B cell (primary cell): ENCODE results near the gene KATNAL1. TPM values are rescaled to one million over a fixed set of nuclear protein-coding genes. Genes with fewer than 3 reads are reported as not detected.

Source experiments
- ATAC-seq: fragments of 200-7000 bp; cut with Tn5 transposase; one replicate; pipeline ENCODE4 v1.10.0; 2021; ENCODE audit warnings: low read depth, mild to moderate bottlenecking, moderate number of reproducible peaks, moderate library complexity
- CTCF ChIA-PET: fragments of 350-600 bp; sonication (Branson Sonifier 250); formaldehyde crosslinking; loops from one replicate; lab custom pipeline; 2021; ENCODE audit warnings: antibody characterized with exemption, inconsistent platforms; lab: Charles Lee
- POLR2A ChIA-PET: fragments of 350-600 bp; sonication (Branson Sonifier 250); formaldehyde crosslinking; loops from one replicate; lab custom pipeline; 2021; ENCODE audit warnings: antibody characterized with exemption; lab: Charles Lee
- DNase-seq: peaks from one replicate; pipeline ENCODE4 v3.0.0; 2013
- H2AFZ ChIP-seq: 2 replicates; pipeline ENCODE4 v1.6.1; 2012; ENCODE audit warnings: mild to moderate bottlenecking, low read depth, low read length; ENCODE audit not compliant: insufficient read depth, poor library complexity, severe bottlenecking
- H3K27ac ChIP-seq, 2 donors: 1 replicate in 1 of 2; 2 replicates in 1 of 2; pipeline ENCODE4 v1.5.1; 2012 to 2013; ENCODE audit warnings: low read length in 2 of 2, mild to moderate bottlenecking in 2 of 2, moderate library complexity in 1 of 2
- H3K27me3 ChIP-seq, 4 experiments: fragments of 200-600 bp in 1 of 4; sonication (generic) in 1 of 4; replicated peaks in 1 of 4; 1 replicate in 2 of 4; 2 replicates in 2 of 4; pipeline versions ENCODE4 v1.6.1 to v1.7.0; 2013 to 2016; ENCODE audit warnings: low read length in 3 of 4, mild to moderate bottlenecking in 2 of 4, mixed read lengths in 1 of 4, moderate library complexity in 1 of 4; ENCODE audit not compliant: insufficient read depth in 4 of 4, control insufficient read depth in 3 of 4; ENCODE audit errors: control extremely low read depth in 1 of 4
- H3K36me3 ChIP-seq, 2 experiments: replicated peaks in 1 of 2; 1 replicate in 1 of 2; 2 replicates in 1 of 2; pipeline versions ENCODE4 v1.6.1 to v1.7.1; 2013; ENCODE audit warnings: low read length in 1 of 2; ENCODE audit not compliant: insufficient read depth in 2 of 2, control insufficient read depth in 1 of 2; ENCODE audit errors: control extremely low read depth in 1 of 2, extremely low read depth in 1 of 2
- H3K4me1 ChIP-seq, 2 donors: fragments of 200-600 bp in 1 of 2; sonication (generic) in 1 of 2; 1 replicate in 1 of 2; 2 replicates in 1 of 2; pipeline versions ENCODE4 v1.5.1 to v1.6.1; 2013 to 2017; ENCODE audit warnings: low read length in 2 of 2; ENCODE audit not compliant: control insufficient read depth in 2 of 2, insufficient read depth in 2 of 2
- H3K4me2 ChIP-seq: replicated peaks from 2 replicates; pipeline ENCODE3; 2012; ENCODE audit warnings: mild to moderate bottlenecking, low read depth, low read length; ENCODE audit not compliant: poor library complexity, severe bottlenecking
- H3K4me3 ChIP-seq, 5 experiments: fragments of 200-600 bp in 1 of 5; sonication (generic) in 1 of 5; 1 replicate in 3 of 5; 2 replicates in 2 of 5; pipeline versions ENCODE4 v1.5.1 to v1.7.0; 2011 to 2016; ENCODE audit warnings: low read length in 4 of 5, mild to moderate bottlenecking in 4 of 5, low read depth in 2 of 5, control low read depth in 1 of 5, moderate library complexity in 1 of 5; ENCODE audit not compliant: insufficient read depth in 1 of 5; ENCODE audit errors: control extremely low read depth in 1 of 5, extremely low read depth in 1 of 5
- H3K79me2 ChIP-seq: fragments of 200-600 bp; sonication (generic); one replicate; pipeline ENCODE4 v1.6.0; 2016; ENCODE audit warnings: low read length; ENCODE audit not compliant: control insufficient read depth, insufficient read depth
- H3K9ac ChIP-seq: fragments of 200-600 bp; sonication (generic); 2 replicates; pipeline ENCODE4 v1.6.1; 2017; ENCODE audit warnings: mild to moderate bottlenecking, low read length, moderate library complexity
- H3K9me3 ChIP-seq, 3 donors: one replicate each; pipeline versions ENCODE4 v1.6.1 to v1.7.1; 2013; ENCODE audit warnings: low read length in 2 of 3; ENCODE audit not compliant: control insufficient read depth in 2 of 3, insufficient read depth in 1 of 3; ENCODE audit errors: control extremely low read depth in 1 of 3
- H4K20me1 ChIP-seq: 2 replicates; pipeline ENCODE4 v1.6.0; 2012; ENCODE audit warnings: mild to moderate bottlenecking, low read length; ENCODE audit not compliant: insufficient read depth, control insufficient read depth, poor library complexity, severe bottlenecking
- H3K27ac Mint-ChIP-seq: one replicate; pipeline ENCODE4 v1.8.0; 2021; ENCODE audit warnings: mixed read lengths
- H3K27me3 Mint-ChIP-seq: one replicate; pipeline ENCODE4 v1.8.0; 2021; ENCODE audit warnings: mixed read lengths
- H3K4me1 Mint-ChIP-seq: one replicate; pipeline ENCODE4 v1.8.0; 2021; ENCODE audit warnings: mixed read lengths
- H3K4me3 Mint-ChIP-seq: one replicate; pipeline ENCODE4 v1.8.0; 2021; ENCODE audit warnings: mixed read lengths
- H3K9me3 Mint-ChIP-seq: one replicate; pipeline ENCODE4 v1.8.0; 2022; ENCODE audit warnings: mixed read lengths; ENCODE audit not compliant: insufficient read depth
- CTCF ChIP-seq: fragments of 200-600 bp; IDR thresholded peaks from one replicate; pipeline ENCODE4 v1.8.0; 2022; ENCODE audit warnings: antibody characterized with exemption, mild to moderate bottlenecking
- EZH2 ChIP-seq: IDR thresholded peaks from 2 replicates; pipeline ENCODE4 v1.6.1; 2012; ENCODE audit warnings: borderline replicate concordance, low read depth, mild to moderate bottlenecking, moderate library complexity, low read length; ENCODE audit not compliant: insufficient read depth, poor library complexity, severe bottlenecking
- WGBS: methylation state at CpG from one replicate; pipeline ENCODE4 v1.1.5; 2013; ENCODE audit warnings: missing lambda C conversion rate; ENCODE audit not compliant: insufficient coverage; 5-methylcytosine and 5-hydroxymethylcytosine counted together
- intact Hi-C: fragments of 100-400 bp; cut with micrococcal nuclease; formaldehyde crosslinking; loops from one replicate; pipeline ENCODE4 v1.10.0; 2022
- polyA plus RNA-seq: library from polyadenylated mRNA; depleted of rRNA; stranded (reverse); fragments of >200 nt; gene quantifications from 2 replicates; pipeline ENCODE4 v1.2.3, GENCODE V29; 2012
- total RNA-seq, 2 donors: library from RNA; stranded (reverse); fragments of 120-200 nt in 1 of 2; gene quantifications; 1 replicate in 1 of 2; 2 replicates in 1 of 2; pipeline versions ENCODE4 v1.2.3 to v1.2.4, GENCODE V29; 2013 to 2022

KATNAL1 gene
- total and polyA plus RNA-seq, 2 donors (not counting 1 experiment from before 2014, with no cell fraction given) = 2.7 to 21.9 TPM

- no peaks in the 10 kb centered on the region for H4K20me1 ChIP-seq
- H3K27ac Mint-ChIP-seq = peak overlapping the region; percentile 27
- DNase-seq = no peak
- H3K79me2 ChIP-seq = no peaks in the 10 kb centered on the region
- H3K4me1 ChIP-seq = peaks cover 30 to 37% of the 10 kb centered on the region in 2 donors
- H3K27me3 Mint-ChIP-seq = no peaks in the 10 kb centered on the region
- WGBS = no CpG with 5 or more reads among the region's 4 CpGs
- intact Hi-C loops = loop anchor here (2.0 kb wide), 1 partner anchor 14 kb away; no protein-coding TSS in a partner anchor
- ChIA-PET CTCF (interaction anchor here (0.8 to 2.5 kb wide), 8 partner anchors 14 to 198 kb away, joined by 3 to 6 read pairs (median 4); partner anchors contain the start of gene KATNAL1), POLR2A (interaction anchor here (0.6 kb wide), 1 partner anchor 42 kb away, joined by 4 read pairs; no protein-coding TSS in a partner anchor)
- H3K4me3 ChIP-seq = no peak overlapping the region
- H3K27ac ChIP-seq = no peak overlapping the region
- H3K27me3 ChIP-seq = no peaks in the 10 kb centered on the region
- peaks cover 58% of the 10 kb centered on the region for H3K4me1 Mint-ChIP-seq
- TF ChIP-seq CTCF (no peak), EZH2 (no peak)
- H3K36me3 ChIP-seq = no peaks in the 10 kb centered on the region
- H3K4me3 Mint-ChIP-seq = peak overlapping the region; percentile 61
- H3K9ac ChIP-seq = no peak overlapping the region
- H3K9me3 Mint-ChIP-seq = no peaks in the 10 kb centered on the region
- no peak overlapping the region for H2AFZ ChIP-seq
- ATAC-seq = peak; percentile 76
- no peaks in the 10 kb centered on the region for H3K9me3 ChIP-seq
- H3K4me2 ChIP-seq = peak overlapping the region; percentile 41
Measured at GRCh38 chr13:30332456-30333143, 25.2 kb upstream of the KATNAL1 start.

GRCh38 chr13:30331331-30331771, 24.0 kb upstream of the KATNAL1 start:
- ATAC-seq (no peak), DNase-seq (no peak)
- ChIA-PET POLR2A (no interaction called here), CTCF (no interaction called here)
- Histone ChIP-seq H3K9me3 (no peaks in the 10 kb centered on the region), H3K27me3 (no peaks in the 10 kb centered on the region), H3K9ac (no peak overlapping the region), H3K4me3 (no peak overlapping the region), H4K20me1 (no peaks in the 10 kb centered on the region), H3K36me3 (no peaks in the 10 kb centered on the region), H2AFZ (no peak overlapping the region), H3K4me1 (peaks cover 26 to 35% of the 10 kb centered on the region in 2 donors), H3K4me2 (no peak overlapping the region), H3K27ac (no peak overlapping the region), H3K79me2 (no peaks in the 10 kb centered on the region)
- intact Hi-C loops = no loop called here
- no peaks in the 10 kb centered on the region for H3K27me3 Mint-ChIP-seq
- peaks cover 53% of the 10 kb centered on the region for H3K4me1 Mint-ChIP-seq
- TF ChIP-seq EZH2 (no peak), CTCF (no peak)
- H3K4me3 Mint-ChIP-seq = no peak overlapping the region
- H3K27ac Mint-ChIP-seq = peak overlapping the region; percentile 3
- no peaks in the 10 kb centered on the region for H3K9me3 Mint-ChIP-seq
- WGBS = 83% methylated on average over 5 of the region's 5 CpGs
